ENCODE results near the gene GANC.

The GANC gene

DNA sequence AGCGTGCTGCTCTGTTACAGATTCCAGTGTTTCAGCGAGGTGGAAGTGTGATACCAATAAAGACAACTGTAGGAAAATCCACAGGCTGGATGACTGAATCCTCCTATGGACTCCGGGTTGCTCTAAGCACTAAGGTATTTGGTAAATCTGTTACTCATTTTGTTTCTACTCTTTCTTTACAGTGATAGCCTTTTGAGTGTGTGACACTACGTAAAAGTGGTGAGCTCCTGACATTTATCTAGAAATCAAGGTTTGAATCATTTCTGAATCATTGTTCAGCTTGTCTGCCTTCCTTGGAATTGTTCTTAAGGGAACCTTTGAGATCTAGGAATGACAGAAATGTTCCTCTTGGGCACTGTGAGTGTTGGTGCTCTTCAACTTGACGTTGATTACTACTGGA lies 75.1 kb downstream of the GANC start:
- peak; percentile 20 for DNase-seq

DNA sequence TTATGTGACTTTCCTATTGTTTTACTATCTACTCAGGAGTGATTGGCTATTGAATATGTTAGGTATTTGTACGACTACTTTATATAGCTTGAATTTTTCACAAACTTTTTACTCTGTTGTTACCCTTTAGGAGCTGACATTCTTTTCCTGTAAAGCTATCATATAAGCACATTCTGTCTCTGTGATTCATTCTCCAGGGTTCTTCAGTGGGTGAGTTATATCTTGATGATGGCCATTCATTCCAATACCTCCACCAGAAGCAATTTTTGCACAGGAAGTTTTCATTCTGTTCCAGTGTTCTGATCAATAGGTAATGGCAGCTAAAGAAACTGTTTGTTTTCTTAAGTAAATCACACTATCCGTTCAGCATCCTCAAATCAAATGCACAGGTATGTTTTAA lies 76.2 kb downstream of the GANC start:
- peak; percentile 66 for DNase-seq

GRCh38 chr15:42352401-42352800 lies 79.4 kb downstream of the GANC start:
- DNase-seq = no peak

DNA sequence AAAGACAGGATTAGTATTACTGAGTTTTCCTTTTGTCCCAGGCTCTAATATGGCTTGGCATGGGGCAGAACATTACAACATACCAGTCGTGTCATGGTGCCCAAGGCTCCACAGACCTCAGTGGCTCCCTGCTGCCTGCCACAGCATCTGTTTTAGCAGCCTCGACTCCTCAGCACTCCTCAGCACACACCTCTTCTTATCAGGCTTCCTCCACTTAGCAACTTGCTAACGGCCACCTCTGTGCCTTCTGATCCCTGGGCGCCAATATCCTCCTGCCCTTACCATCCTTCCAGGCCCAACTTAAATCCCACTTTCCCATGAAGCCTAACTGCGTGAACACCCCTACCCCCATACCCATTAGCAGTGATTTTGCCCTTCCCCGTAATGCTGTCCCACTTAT lies 80.1 kb downstream of the GANC start:
- no peak for DNase-seq

GRCh38 chr15:42354824-42355223 lies 81.8 kb downstream of the GANC start:
- DNase-seq = no peak

GRCh38 chr15:42355291-42355690 lies 82.3 kb downstream of the GANC start:
- DNase-seq = no peak

DNA sequence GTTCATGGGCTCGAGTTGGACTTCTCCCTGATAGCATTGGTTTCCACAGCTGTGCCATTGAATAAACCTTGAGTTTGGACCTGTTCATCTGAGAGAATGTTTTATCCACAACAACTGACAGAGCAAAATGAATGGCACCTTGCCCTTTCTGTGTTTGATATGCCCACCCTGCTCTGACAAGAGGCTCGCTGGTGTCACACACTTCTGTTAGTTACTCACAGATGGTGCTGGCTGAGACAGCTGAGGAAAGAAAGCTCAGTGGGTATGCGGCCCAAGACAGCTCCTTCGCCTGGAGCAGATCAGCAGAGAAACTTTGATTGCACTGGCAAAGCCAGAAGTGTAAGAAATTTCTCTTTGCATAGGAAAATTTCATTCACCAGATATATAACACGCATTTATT lies 83.8 kb downstream of the GANC start:
- DNase-seq = no peak

DNA sequence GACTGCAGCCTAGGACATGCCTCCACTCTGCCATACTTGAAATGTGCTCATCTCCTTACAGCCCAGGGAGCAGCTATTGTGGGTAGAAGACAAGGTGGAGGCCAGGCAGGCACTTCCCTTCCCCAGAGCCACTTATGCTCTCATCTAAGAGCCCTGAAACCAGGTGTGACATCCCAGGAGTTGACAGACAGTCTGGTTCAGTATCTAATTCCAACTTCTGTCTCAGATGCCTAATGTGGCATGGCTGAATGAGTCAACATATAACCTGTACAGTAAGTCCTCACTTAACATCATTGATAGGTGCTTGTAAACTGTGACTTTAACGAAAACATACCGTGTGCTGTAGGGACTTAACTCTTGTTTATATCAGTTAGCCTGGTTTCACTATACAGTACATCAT lies 85.1 kb downstream of the GANC start:
- no peak for DNase-seq

DNA sequence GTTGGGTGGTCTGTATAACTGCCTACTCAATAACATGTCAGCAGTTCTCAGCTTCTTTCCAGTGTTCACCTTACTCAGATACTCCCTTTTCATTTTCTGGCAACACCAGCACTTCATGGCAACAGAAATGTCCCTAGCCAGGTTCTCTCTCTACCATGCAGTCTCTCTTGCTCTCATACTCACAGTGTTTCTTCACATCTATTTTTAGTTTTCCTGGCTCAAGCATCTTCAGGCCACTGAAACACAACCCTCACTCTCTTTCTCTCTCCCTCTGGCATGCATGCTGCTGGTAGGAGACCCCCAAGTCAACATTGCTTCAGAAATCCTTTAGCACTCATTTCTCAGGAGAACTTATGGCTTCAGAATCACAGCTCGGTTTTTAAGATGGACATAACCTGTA lies 86.2 kb downstream of the GANC start, which contains the start of gene CAPN3:
TSS of gene CAPN3 (plus strand) at position 253 of the 400 bp plus-strand sequence. CDS start 305 bp downstream, outside the sequence.
- DNase-seq = no peak

GRCh38 chr15:42359985-42360384 lies 87.0 kb downstream of the GANC start:
- DNase-seq = no peak

DNA sequence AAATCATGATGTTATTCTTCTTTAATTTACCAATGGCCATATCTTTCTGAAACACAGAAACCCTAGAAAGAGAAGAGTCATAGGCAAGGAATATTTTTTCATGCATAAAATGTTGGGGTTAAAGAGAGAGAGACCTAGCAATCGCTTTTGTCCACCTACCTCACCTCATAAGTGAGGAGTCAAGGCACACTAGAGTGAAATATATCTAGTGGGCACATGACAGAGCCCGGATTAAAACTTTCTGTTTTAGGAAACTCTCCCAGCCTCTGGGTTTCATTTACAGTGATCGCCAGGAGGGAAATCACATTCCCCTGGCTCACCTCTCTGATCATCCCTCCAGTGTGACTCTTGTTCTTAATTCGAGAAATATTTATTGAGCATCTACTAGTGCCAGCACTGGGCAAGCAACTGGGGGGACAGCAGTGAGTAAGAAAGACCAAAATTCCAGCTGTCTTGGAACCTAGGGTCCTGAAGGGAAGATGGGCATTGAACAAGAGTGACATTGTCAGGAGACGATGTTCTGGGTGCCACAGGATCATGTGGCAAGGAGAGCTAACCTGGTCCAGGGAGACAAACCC lies 87.6 kb downstream of the GANC start:
- no peak for DNase-seq

DNA sequence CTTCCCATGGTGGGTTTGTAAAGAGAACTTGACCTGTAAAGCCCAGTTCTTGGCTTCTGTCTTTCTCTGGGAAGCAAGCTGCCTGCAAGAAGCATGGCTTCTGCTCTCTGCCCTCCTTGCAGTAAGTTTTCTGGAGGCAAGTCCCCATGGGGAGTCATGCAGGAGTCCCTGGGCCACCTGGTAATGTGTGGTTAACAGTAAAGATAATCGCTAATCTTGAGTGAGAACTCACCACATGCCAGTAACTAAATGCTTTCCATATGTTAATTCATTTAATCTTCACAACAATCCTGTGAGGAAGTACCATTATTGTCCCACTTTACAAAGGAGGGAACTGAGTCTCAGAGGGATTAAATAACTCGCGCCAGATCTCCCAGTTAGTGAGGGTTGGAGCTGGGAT lies 90.5 kb downstream of the GANC start:
- no peak for DNase-seq

- no peak for DNase-seq
These were observed 90.9 kb downstream of the GANC start for GRCh38 chr15:42363942-42364341.

GRCh38 chr15:42364529-42364928 lies 91.5 kb downstream of the GANC start:
- DNase-seq = no peak

GRCh38 chr15:42365921-42366550 lies 93.0 kb downstream of the GANC start:
- no peak for DNase-seq

DNA sequence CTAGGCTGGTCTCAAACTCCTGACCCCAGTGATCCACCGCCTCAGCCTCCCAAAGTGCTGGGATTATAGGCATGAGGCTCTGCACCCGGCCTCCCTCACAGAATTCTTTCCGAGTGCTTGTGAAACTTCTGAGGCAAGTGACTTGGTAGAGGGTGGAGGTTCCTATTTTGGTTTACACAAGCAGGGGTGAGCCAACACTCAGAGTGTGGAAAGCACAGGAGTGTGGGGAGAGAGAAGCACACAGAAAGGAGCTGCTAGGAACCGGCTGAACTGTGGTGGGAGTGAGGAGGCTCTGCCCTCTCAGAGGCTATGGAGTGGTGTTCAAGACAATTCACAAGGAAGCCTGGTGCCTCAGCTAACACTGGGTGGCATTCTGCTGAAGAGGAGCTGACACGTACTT lies 94.0 kb downstream of the GANC start:
- DNase-seq = no peak

DNA sequence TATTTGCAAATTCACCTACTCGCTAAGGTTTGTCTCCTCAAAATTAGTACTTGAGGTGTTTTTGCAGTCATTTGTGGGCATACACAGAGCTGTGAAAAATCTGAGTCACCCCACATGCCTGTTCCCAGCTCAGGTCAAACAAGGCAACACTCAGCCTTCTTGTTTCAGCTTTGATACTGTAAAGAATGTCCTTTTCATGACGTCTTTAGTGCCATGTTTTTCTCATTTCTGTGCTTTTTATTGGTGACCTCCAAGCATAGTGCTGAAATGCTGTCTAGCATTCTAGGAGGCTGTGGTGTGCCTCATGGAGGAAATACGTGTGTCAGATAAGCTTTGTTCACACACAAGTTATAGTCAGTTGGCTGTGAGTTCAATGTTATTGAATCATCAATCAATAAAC lies 95.1 kb downstream of the GANC start:
- no peak for DNase-seq

GRCh38 chr15:42371096-42371495 lies 98.1 kb downstream of the GANC start:
- peak; percentile 13 for DNase-seq

- no peak for DNase-seq
These were observed 100.3 kb downstream of the GANC start for GRCh38 chr15:42373274-42373673.

- no peak for DNase-seq
These were observed 100.9 kb downstream of the GANC start for GRCh38 chr15:42373936-42374335.

GRCh38 chr15:42374810-42375209 lies 101.8 kb downstream of the GANC start:
- DNase-seq = no peak

DNA sequence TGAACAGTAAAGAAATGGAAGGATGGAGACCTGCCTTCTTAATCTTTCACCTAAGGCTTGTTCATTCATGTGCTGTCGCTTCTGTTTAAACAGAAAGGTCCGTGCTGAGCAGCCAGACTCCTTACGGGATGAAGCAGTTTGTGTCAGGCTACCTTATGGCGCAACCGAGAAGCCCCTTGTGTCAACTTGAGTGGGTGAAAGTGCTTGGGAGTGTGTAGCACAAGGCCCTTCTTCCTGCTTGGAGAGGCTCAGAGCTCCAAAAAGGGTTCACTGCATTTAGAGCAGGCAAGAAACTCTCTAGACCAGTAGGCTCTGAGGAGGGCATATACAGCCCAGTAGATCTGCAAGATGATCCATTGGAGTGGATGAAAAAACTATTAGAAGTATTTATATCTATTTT lies 102.3 kb downstream of the GANC start:
- DNase-seq = no peak

DNA sequence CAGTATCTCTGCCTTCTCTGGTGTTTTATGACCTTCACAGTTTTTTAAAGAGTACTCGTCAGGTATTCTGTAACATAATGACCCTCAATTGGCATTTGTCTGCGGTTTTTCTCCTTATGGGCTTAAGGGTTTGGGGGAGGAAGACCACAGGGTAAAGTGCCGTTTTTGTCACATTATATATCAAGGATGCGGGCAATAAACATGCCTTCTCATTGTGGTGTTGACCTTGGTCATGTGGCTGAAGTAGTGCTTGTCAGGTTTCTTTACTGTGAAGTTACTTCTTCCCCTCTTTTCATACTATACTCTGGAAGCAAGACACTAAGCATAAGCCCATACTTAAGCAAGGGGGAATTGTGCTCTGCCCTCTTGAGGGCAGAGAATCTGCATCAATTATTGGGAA lies 102.9 kb downstream of the GANC start:
- no peak for DNase-seq

DNA sequence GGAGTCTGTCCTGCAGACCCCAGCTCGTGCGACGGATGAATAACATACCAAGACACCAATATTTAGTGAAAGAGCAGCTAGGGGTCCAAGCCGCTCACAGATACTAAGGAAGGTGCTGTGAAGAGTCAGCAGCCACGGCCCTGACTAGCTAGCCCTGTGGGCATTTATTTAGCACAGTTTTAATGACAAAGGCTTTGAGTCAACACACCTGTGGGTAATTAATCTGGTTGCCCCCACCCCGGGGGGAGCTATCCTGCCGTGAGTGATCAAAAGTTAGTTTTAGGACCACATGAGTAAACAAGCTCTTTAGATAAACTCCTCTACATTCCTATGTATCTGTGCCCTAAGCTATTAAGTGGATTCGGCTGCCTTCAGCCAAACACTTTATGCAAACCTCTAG lies 105.0 kb downstream of the GANC start:
- DNase-seq = no peak

- DNase-seq = no peak
These were observed 111.6 kb downstream of the GANC start for GRCh38 chr15:42384597-42384996.

Measured in activated CD4-positive, alpha-beta T cell treated with anti-CD3 and anti-CD28 coated beads, Interleukin-10, Interleukin-2, amounts not matched to agents 100 ng/mL and 50 ng/mL, durations not matched to agents 16 hours and 8 hours (primary cell).